Suprapubic skin (tissue), 4 donors: ENCODE measurements around the gene FNDC11.

Experiments
- EP300 ChIP-seq: sonication (generic); formaldehyde crosslinking; IDR thresholded peaks from one replicate; pipeline ENCODE4 v1.6.1; 2017; ENCODE audit warnings: antibody characterized with exemption
- POLR2A ChIP-seq, 2 donors: fragments of 450-650 bp; IDR thresholded peaks; one replicate each; pipeline ENCODE4 v1.6.1; 2017; ENCODE audit warnings: antibody characterized with exemption in 2 of 2, mild to moderate bottlenecking in 2 of 2, moderate library complexity in 2 of 2
- POLR2AphosphoS5 ChIP-seq, 3 donors: sonication (generic); formaldehyde crosslinking; IDR thresholded peaks; one replicate each; pipeline ENCODE4 v1.6.1; 2017; ENCODE audit warnings: antibody characterized with exemption in 3 of 3

DNA sequence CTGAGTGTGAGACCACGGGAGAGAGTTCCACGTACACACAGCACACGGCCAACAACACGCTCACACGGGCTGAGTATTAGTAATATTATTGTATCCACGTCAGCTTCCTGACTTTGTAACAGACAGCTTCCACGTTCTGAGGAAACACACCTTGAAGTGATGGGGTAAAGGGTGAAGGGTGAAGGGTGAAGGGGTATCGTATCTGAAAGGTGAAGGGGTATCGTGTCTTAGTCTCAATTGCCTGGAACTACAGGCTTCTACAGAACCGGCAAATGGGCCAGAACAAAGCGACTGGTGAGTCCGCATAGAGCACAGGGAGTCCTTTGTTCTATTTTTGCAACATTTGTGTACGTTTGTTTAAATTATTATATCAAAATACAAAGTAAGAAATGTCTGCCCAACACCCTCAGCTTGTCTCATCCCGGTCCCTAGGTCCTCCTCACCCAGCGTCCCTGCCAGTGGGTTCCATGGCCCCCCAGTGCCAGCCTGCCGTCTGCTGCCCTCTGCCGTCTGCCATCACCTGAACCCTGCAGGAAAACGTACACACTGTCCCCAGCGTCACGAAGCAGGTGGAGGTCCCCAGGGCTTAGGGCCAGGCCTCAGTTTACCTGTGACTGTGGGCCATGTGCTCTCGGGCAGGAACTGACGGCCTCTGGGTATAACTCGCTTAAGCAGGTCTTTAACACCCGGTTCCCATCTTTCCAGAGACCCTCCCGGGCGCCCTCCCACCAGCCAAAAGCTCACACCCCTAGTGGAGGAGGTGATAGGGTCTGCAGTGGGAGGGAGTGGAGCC, 24.5 kb downstream of the FNDC11 start:
- TF ChIP-seq EP300 (no peak), POLR2AphosphoS5 (IDR thresholded peaks at IDR 0.05) (no peak), POLR2A (IDR thresholded peaks at IDR 0.05) (no peak)
